IPS-11a (cell line): Measurements from ENCODE around the gene PLXNB1.
"Not testable (repeated sequence)": the region's sequence is repeated elsewhere in the genome, so short reads cannot be mapped to it uniquely, and the experiment has no call there.

Experiments used
- H3K4me3 ChIP-seq: one replicate; pipeline ENCODE4 v1.5.1; 2013; ENCODE audit warnings: low read depth, low read length, control low read depth

The PLXNB1 gene, protein sequence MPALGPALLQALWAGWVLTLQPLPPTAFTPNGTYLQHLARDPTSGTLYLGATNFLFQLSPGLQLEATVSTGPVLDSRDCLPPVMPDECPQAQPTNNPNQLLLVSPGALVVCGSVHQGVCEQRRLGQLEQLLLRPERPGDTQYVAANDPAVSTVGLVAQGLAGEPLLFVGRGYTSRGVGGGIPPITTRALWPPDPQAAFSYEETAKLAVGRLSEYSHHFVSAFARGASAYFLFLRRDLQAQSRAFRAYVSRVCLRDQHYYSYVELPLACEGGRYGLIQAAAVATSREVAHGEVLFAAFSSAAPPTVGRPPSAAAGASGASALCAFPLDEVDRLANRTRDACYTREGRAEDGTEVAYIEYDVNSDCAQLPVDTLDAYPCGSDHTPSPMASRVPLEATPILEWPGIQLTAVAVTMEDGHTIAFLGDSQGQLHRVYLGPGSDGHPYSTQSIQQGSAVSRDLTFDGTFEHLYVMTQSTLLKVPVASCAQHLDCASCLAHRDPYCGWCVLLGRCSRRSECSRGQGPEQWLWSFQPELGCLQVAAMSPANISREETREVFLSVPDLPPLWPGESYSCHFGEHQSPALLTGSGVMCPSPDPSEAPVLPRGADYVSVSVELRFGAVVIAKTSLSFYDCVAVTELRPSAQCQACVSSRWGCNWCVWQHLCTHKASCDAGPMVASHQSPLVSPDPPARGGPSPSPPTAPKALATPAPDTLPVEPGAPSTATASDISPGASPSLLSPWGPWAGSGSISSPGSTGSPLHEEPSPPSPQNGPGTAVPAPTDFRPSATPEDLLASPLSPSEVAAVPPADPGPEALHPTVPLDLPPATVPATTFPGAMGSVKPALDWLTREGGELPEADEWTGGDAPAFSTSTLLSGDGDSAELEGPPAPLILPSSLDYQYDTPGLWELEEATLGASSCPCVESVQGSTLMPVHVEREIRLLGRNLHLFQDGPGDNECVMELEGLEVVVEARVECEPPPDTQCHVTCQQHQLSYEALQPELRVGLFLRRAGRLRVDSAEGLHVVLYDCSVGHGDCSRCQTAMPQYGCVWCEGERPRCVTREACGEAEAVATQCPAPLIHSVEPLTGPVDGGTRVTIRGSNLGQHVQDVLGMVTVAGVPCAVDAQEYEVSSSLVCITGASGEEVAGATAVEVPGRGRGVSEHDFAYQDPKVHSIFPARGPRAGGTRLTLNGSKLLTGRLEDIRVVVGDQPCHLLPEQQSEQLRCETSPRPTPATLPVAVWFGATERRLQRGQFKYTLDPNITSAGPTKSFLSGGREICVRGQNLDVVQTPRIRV (N-terminal part only)

DNA sequence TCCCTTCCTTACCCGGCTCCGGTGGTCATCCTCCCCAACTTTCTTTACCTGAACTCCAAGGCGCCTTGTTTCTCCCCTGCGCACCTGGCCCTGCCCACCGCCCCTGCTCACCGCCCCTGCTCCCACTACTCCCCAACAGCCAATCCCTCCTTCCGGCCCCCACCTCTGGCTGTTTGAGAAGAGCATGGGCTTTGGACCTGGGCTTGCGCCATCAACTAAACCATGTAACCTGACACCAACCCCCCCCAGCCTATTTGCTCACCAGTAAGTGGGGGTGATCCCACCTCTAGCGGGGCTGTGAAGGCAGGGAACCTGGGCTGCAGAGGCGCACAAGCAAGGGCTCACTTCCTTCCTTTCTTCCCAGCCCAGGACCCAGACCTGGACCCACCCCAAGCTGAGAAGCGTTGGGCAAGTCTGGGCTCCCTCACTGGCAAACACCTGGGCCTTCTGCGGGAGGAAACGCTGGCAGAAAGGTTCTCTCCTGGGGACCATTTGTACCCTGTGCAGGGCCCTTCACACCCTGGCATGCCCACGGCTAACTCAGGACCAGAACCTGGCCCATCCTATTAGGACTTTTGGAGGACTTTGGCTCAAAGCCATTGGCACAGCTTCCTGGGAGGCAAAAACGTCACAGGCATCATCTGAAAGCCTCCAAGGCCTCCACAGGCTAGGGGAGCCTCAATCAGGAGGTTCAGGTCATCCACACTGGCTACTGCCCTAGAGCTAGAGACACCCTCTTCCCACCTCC is at the start of gene PLXNB1:
TSS of gene PLXNB1 (minus strand) at position 127 of the 748 bp plus-strand sequence. CDS start 5,475 bp downstream, outside the sequence.
- peak within 1 kb of the TSS; percentile 63 for H3K4me3 ChIP-seq

- H3K4me3 ChIP-seq = no peak overlapping the region
These were observed 49.0 kb upstream of the PLXNB1 start for GRCh38 chr3:48478626-48479555.

DNA sequence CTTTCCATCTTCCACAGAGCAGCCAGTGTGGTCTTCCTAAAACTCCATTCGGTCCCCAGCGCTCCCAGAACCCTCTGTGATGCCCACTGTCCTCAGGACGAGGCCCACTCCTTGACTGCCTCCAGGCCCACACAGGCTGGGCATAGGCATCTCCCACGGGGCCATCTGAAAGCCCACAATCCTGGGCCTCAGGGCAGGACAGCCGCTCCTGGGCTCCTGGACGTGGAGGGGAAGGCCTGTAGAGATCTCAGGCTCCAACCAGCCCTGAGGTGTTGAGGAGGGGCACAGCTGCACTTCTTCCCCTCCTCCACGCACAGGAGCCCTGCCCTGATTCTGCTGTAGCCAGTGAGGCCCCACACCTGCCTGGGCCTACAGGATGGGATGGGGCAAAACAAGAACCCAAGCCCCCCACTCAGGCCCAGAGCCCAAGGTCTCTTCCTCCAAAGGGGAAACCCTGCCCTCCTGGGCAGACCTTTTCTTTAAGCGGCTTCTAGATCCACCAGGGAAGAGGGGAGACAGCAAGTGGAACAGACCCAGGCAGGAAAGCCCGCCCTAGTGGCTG is 48.2 kb upstream of the PLXNB1 start:
- no peak overlapping the region for H3K4me3 ChIP-seq

DNA sequence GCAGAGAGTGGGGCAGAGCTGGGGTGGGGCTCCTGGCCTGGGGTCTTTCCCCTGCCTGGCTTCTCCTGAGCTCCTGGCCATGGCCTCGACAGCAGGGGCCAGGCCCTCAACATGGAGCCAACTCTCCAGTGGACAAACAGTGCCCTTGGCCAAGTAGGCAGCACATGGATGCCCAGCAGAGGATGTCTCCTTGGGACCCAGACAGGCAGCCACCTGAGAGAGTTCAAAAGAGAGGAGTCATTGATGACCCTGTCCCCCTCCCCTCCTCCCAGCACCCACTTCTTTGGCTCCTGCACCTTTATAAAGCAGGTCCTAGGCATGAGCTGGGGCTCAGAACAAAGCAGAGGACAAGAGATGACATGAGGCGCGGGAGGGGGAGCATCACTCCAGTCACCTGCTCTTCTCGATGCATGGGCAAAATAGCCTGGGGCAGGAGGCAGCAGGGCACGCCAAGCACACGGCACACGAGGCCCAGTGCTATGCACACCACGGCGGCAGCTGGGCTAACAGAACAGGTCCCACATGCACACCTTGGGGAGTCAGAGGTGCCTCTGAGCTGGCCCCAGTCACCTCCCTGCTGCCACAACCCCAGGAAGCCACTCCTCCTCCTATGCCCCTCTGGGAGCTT is 46.7 kb upstream of the PLXNB1 start:
- H3K4me3 ChIP-seq = no peak overlapping the region

DNA sequence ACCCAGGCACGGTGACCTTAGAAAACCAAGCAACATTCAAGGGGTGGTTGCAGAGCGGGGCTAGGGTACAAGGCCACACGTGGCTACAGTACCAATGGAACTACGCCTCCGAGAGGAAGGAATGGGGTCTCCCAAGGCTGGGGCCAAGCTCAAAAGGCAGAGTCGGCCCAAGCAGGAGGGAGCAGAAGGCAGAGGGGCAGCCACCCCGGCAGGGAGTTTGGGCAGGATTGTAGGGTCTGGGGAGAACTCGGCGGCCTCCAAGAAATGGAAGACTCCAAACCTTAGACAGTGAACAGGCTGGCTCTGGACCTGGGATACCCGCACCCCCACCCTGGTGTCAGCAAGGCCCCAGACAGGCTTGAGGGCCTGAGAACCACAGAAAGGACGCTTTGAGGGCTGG is 45.3 kb upstream of the PLXNB1 start:
- no peak overlapping the region for H3K4me3 ChIP-seq

- no peak overlapping the region for H3K4me3 ChIP-seq
These were observed 44.7 kb upstream of the PLXNB1 start for GRCh38 chr3:48474619-48475018.

DNA sequence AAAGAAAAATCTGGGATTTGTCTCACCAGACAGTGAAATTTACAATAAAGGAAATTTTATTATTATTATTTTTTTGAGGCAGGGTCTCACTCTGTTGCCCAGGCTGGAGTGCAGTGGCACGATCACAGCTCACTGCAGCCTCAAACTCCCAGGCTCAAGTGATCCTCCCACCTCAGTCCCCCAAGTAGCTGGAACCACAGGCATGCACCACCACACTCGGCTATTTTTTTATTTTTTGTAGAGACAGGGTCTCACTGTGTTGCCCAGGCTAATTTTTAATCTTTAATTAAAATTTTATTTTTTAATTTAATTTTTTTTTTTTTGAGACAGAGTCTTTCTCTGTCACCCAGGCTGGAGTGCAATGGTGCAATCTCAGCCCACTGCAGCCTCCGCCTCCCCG is 44.1 kb upstream of the PLXNB1 start:
- not testable (repeated sequence) for H3K4me3 ChIP-seq

GRCh38 chr3:48473617-48473952 is 43.7 kb upstream of the PLXNB1 start:
- H3K4me3 ChIP-seq = peak overlapping the region; percentile 4

DNA sequence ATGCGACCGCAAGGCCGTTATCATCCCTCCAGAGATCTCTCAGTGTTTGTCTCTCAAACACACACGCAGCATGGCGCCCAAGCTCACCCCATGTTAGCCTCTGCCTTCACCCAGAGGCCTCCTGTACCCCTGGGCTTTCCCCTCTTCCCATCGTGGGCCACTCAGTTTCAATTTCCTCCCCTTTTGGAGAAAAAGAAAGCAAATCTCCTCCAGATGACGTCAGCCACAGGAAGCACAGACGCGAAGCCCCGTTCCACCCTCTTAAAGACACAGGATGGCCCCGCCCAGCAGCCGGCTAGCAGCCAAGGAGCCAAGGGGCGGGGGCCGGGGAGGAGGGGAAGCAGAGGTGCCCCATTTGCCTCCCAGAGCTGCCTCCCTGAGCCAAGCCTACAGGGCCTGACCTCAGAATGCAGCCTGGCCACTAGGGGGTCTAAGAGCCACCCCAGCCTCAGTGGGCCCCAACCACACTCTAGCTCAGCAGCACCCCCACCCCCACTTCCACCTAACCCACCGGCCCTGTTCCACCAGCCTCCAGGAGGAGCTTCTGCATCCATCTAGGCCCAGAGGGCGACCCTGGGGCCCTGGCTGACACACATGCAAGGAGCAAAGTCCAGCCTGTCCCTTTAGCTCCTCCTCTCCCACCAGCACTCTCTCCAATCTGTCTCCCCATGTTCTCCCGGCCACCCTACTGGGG is 43.2 kb upstream of the PLXNB1 start:
- peak overlapping the region; percentile 78 for H3K4me3 ChIP-seq

- H3K4me3 ChIP-seq = peak overlapping the region; percentile 78
These were observed 42.7 kb upstream of the PLXNB1 start for GRCh38 chr3:48472673-48472922.

DNA sequence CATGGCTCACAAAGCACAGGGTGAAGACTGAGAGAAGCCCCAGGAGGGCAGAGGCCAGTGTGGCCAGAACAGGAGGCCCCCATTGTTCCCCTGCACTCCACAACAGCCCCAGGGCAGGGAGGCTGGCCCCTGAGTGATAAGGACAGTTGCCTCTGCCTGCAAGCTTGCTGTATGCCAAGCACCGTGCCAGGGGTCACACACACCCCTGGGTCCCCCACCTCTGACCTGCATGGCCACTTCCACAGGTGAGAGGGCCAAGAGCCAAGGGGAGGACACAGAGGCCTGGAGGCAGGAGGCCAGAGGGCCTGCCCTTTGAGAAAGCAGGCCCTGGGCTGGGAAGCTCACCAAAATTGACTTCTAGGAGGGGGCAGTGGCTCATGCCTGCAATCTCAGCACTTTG is 40.4 kb upstream of the PLXNB1 start:
- no peak overlapping the region for H3K4me3 ChIP-seq

- no peak overlapping the region for H3K4me3 ChIP-seq
These were observed 39.4 kb upstream of the PLXNB1 start for GRCh38 chr3:48469046-48469915.

GRCh38 chr3:48468329-48468731 is 38.4 kb upstream of the PLXNB1 start:
- no peak overlapping the region for H3K4me3 ChIP-seq

GRCh38 chr3:48467473-48468267 is 37.8 kb upstream of the PLXNB1 start:
- H3K4me3 ChIP-seq = no peak overlapping the region

- no peak overlapping the region for H3K4me3 ChIP-seq
These were observed 37.2 kb upstream of the PLXNB1 start for GRCh38 chr3:48467110-48467454.

DNA sequence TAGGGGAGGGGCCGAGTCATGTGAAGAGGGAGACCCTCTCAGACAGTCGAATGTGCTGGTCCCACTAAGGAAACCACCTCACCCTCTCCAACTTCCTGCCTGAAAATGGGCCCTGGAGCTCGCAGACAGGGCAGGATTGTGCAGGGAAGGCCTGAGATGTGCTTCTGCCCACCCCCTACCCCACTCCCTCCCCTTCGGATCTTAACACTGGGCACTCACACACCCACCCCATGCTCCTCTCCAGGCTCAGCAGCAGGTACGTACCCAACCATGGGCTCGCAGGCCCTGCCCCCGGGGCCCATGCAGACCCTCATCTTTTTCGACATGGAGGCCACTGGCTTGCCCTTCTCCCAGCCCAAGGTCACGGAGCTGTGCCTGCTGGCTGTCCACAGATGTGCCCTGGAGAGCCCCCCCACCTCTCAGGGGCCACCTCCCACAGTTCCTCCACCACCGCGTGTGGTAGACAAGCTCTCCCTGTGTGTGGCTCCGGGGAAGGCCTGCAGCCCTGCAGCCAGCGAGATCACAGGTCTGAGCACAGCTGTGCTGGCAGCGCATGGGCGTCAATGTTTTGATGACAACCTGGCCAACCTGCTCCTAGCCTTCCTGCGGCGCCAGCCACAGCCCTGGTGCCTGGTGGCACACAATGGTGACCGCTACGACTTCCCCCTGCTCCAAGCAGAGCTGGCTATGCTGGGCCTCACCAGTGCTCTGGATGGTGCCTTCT is 36.7 kb upstream of the PLXNB1 start:
- H3K4me3 ChIP-seq = no peak overlapping the region
